ENCODE results near the gene C9orf78.

C9orf78 gene

DNA sequence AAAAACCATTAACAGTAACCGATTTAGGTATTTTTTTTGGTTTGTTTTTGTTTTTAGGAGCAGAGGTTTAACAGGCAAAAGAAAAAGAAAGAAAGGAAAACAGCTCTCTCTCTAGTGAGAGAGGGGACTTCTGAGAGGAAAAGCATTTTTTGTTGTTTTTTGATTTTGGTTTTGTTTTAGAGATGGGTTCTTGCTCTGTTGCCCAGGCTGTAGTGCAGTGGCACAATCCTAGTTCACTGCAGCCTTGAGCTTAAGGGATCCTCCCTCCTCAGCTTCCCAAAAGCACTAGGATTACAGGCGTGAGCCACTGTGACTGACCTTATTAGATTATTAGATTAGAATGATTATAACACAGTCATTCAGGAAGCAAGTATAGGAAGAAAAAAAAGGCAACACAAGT, 10.3 kb upstream of the C9orf78 start:
- no peak for DNase-seq (ENCODE audit: low read depth in 2 of 2)

DNA sequence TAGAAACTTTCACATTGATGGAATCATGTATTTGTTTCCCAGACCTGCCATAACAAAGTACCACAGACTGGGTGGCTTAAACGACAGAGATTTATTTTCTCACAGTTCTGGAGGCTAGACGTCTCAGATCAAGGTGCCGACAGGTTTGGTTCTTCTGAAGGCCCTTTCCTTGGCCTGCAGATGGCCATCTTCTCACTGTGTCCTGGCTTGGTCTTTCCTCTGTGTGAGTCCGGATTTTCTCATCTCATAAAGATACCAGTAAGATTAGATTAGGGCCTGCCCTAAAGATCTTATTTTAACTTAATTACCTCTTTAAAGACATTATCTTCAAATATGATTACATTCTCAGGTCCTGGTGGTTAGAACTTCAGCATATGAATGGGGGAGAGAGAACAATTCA, 6.0 kb upstream of the C9orf78 start:
- DNase-seq (ENCODE audit: low read depth in 2 of 2): no peak

DNA sequence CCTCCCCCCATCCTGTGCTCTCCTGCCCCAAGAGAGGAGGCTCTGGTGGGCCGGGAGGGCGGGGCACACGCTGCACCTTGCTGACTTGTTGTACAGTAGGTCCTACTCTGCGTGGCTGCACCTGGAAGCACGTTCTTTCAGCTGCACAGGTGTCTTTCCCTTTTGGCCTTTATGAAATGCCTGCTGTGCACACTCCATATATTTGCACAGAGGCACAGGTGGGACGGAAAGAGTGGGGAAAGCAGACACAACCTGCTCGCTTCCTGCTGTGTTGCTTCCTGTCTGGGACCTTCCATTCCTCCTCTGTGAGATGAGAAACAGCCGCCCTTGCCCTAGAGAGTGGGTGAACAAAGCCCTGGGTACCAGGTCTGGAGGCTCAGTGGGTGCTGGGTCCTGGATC, 5.0 kb upstream of the C9orf78 start:
- DNase-seq (ENCODE audit: low read depth in 2 of 2): no peak

DNA sequence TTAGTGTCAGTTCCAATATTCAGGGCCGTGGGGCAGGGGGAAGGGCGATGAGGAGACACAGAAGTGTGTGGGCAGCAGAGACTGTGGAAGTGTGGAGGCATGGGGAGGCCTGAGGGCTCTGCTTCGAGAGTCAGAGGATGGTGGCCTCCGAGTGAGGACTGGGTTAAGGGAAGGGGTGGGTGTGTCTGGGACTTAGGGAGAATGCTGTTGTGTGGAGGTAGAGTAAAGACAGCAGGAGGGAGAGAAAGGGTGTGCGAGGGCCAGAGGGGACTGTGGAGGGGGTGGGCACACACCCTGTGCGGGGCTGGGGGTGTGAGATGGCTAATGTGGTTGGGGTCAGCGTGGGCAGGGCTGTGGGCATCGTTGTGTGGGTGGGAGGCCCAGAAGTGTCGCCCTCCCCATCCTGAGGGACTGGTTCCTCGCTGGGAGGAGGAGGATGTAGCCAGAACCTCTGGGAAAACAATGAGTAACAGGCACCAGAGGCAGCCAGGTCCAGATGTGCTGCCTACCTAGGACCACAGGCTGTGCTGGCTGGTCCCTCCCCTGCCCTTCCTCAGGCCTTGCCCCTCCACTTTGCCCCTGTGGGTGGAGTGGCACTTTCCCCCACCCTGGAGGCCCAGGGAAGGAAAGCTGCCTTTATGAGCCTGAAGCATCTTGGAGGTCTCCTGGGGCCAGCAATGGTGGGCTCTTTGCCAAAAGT, 4.4 kb upstream of the C9orf78 start:
- DNase-seq (ENCODE audit: low read depth in 2 of 2): no peak

DNA sequence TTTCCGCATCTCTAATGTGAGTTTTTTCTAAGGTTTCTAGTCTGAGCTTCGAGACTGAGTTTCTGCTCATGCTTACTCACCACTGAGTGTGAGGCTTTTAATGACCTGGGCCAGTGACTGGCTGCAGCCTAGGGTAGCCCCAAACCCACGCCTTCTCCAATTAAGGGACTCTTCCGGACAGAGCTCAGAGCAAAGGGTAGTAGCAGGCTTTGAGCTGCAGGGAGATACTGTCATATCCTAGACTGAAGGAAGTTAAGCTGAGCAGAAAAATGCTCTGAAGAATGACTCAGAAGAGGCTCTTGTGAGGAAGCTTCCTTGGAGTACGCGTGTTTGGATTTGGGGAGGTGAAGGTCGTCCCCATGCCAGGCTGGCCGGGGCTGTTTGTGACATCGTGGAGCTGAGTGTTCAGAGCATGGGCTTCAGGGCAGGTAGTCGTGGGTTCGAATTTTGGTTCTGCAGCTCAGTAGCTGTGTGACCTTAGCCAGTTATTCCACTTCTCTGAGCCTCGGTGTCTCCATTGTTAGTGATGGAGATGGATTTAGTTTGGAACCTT, 3.7 kb upstream of the C9orf78 start:
- no peak for DNase-seq (ENCODE audit: low read depth in 2 of 2)

DNA sequence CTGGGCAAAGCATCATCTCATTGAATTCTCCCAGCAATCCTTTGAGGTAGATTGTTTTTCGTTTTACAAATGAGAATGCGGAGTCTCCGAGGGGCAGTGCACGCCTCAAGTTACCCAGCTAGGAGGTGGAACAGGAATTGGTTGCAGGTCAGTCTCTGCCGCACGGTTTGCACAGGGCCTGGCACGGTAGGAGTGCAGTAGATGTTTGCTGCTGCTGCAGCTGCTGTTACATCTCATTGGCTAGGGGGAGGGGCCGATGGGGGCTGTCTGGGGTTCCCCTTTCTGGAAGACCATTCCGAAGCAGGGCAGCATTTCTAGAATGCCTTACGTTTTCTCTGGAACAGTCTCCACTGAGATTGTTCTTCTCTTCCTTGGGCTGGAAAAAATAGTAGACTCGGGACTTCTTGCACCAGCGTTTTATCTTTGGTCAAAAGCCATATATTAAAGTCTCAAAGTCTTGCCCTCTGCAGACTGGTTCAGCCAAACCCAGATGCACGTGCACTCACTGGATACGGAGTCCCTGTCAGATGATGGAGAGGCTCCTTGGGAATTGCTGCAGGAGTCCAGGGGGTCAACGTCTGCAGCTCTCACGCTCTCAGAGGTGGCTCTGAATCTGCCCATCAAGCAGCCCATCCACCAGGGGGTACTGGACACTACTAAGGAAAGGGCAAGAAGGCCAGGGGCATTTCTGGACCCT, 1.4 kb upstream of the C9orf78 start:
- DNase-seq (ENCODE audit: low read depth in 2 of 2): no peak

DNA sequence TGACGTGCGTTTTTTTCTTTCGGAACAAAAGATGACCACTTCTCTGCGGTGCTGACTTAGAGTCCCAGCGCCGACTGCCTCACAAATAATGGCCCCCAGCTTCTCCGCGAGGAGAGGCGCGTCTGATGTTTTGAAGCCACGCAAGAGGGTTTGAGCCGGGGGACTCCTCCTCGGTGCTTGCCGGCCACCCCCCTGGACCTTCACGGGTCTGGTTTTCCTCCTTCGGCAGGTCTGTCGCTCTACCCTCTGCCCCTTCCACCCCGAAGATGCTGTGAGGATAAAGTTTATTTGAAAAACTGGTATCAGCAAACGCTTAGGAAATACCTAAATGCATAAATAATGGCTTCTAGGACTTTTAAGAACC, 767 bp upstream of the C9orf78 start:
- no peak for DNase-seq (ENCODE audit: low read depth in 2 of 2)

DNA sequence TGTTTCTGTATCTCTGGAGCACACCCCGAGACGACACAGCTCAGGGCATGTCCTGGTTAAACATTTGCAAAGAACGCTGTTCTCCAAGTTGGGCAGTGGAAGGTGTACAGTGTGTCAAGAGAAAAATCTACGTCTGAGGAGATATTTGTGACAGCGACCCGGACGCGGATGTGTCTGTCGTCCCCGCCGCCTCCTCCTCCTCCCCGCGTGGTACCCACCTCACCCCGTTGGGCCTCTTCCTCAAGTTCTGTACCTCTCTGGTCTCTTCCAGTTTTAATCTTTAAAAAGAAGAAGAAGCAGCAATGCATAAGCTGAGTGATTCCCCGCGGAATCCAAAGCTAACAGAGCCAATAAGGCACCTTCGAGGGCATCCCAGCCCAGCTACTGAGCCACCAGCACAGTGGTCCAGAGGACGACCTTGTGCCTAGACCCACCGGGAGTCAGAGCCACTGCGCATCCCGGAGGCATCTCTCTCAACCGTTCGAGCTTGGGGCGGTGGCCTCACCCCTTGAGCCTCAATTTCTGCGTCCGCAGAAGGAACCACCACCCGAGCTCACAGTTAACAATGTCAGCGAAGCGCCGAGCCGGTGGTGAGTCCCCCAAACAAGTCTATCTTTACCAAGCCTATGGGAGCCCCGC, 467 bp downstream of the C9orf78 start:
- no peak for DNase-seq (ENCODE audit: low read depth in 2 of 2)

DNA sequence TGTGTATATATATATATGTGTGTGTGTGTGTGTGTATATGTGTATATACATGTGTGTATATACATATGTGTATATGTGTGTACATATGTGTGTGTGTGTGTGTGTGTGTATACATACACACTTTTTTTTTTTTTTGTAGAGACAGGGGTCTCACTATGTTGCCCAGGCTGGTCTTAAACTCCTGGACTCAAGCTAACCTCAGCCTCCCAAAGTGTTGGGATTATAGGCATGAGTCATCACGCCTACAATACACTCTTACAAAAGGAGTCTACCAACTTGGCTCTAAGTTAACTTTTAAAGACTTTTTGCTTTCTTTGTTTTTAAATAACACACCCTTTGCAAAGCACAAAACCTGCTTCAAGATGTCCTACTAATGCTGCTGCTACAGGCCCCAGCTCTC, 2.1 kb downstream of the C9orf78 start:
- no peak for DNase-seq (ENCODE audit: low read depth in 2 of 2)

DNA sequence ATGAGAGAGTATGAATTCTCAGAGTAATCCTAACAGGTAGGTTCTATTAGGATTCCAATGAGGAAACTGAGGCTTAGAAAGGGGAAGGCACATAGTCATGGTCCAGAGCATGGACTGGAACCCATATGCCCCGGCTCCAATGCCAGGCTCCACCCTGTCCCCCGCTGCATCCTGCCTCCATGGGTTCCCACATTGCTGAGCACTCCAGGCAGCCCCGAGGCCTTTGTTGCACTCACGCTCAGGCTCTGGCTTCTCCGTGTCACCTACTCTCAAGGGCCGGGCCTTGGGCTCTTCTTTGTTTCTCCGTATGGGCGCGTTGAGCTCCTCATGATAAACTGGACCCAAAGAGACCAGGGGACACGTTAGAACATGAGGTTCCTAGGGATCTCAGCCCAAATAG, 6.1 kb downstream of the C9orf78 start:
- no peak for DNase-seq (ENCODE audit: low read depth in 2 of 2)

DNA sequence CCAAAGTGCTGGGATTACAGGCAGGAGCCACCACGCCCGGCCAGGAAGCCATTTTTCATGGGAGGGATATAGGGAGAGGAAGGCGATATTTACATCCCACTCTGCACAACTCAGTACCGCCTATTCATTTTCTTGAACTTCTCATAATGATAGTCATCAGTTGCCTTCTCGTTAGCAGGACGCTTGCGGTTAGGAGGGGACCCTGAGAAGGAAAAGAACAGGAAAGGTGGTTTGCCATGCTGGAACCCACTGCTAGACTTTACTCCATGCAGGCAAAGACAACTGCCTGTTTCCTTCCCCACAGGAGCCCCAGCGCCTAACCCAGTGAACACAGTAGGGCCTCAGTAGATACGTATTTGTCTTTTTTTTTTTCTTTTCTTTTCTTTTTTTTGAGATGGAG, 7.0 kb downstream of the C9orf78 start:
- no peak for DNase-seq (ENCODE audit: low read depth in 2 of 2)

DNA sequence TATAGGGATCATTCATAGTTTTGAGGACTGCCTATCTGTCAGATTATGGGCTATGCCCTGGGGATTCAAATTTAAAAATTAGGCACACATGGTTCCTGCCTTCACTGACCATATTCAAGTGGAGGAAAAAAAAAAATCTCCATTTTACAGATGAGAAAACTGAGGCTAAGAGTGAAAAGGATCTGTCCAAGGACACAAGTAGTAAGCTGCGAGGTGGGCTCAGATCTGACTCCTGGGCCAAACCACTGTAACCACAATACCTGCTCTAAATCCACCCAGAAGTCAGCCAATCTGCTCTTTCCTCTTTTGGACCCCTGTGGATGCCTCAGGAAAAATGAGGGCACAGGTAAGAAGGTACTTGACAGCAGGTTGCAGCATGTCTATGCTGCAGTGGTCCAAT, 8.3 kb downstream of the C9orf78 start:
- no peak for DNase-seq (ENCODE audit: low read depth in 2 of 2)

DNA sequence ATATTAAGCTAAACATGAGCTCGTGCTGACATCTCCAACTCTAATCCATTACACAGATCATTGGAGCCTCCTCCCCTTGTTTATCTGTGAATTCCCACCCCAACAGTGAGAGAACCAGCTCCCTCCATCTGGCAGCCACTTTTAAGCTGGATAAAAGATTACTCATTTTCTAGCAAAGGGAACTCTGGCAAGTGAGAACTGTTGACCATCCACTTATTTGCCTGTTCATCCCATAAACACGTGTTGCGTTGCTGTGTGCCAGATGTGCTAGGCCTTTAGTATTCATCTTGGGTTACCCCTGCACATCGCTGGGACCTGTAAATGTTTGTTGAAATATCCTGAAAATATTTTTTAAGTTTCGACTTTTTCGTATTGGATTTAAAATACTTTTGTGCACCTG, 8.7 kb downstream of the C9orf78 start:
- no peak for DNase-seq (ENCODE audit: low read depth in 2 of 2)

DNA sequence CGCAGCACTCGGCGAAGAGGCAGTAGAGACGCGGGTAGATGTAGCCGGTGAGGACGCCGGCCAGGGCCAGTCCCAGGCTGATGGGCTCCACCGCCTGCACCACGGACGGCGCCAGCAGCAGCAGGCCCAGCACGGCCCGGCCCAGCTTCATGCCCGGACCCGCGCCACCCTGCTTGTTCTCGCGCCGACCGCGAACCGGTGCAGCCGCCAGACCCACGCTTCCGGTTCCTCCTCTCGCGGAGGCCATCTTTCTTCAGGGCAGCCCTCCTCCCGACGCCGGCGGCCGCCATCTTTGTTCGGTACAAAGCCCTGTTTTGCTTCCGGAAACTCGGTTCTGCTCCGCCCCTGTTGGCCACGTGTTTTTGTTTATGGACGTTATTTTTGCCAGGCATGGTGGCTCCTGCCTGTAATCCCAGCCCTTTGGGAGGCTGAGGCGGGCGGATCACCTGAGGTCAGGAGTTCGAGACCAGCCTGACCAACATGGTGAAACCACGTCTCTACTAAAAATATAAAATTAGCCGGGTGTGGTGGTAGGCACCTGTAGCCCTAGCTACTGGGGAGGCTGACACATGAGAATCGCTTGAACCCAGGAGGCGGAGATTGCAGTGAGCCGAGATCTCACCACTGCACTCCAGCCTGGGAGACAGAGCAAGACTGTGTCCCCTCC, 11.0 kb downstream of the C9orf78 start, which contains the start of gene TOR1A:
TOR1A (minus strand) TSS at position 202 of the 667 bp plus-strand sequence; CDS start at position 151, 51 bp downstream.
- DNase-seq (ENCODE audit: low read depth in 2 of 2): peak; percentile 88 to 89

DNA sequence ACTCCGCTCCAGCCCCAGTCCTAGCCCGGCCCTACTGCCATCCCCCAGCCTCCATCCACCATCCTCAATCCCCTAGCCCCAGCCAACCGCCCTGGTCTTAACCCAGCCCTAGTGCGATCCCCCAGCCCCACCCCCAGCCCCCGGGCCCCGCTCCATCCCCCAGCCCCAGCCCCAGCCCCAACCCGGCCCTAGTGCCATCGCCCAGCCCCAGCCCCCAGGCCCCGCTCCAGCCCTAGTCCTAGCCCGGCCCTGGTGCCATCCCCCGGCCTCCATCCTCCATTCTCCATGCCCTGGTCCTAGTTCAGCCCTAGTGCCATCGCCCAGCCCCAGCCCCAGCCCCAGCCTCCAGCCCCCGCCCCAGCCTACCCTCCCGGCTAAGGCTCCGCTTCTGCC, 11.5 kb downstream of the C9orf78 start:
- DNase-seq (ENCODE audit: low read depth in 2 of 2): no peak

DNA sequence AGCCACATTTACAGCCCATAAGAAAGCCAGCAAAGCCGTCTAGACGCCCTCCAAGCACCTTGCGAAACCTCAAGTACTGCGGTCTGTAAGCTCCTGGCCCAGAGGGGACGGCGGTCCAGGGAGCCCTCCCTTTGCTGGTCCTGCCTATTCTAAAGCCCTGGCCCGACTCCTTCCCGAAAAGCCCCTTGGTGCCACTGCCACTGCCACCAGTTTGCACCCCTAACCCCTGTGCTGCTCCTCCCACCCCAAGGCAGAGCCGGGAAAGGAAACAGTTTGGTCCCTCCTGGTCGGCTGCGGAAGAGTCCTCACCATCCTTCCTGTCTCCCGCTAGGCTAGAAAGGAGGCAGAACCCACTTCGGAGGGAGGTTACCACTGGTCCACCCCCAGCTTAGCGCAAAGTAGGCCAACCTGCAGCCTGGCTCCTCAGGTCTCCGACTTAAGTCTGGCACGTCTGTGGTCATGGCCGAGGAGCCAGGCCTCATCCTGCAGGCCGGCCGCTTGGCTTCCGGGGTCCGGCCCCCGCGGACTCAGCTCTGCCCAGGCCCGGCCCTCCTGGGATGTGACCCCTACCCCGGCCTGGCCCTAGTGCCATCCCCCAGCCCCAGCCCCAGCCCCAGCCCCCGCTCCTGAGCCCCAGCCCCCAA, 12.1 kb downstream of the C9orf78 start:
- DNase-seq (ENCODE audit: low read depth in 2 of 2): no peak

DNA sequence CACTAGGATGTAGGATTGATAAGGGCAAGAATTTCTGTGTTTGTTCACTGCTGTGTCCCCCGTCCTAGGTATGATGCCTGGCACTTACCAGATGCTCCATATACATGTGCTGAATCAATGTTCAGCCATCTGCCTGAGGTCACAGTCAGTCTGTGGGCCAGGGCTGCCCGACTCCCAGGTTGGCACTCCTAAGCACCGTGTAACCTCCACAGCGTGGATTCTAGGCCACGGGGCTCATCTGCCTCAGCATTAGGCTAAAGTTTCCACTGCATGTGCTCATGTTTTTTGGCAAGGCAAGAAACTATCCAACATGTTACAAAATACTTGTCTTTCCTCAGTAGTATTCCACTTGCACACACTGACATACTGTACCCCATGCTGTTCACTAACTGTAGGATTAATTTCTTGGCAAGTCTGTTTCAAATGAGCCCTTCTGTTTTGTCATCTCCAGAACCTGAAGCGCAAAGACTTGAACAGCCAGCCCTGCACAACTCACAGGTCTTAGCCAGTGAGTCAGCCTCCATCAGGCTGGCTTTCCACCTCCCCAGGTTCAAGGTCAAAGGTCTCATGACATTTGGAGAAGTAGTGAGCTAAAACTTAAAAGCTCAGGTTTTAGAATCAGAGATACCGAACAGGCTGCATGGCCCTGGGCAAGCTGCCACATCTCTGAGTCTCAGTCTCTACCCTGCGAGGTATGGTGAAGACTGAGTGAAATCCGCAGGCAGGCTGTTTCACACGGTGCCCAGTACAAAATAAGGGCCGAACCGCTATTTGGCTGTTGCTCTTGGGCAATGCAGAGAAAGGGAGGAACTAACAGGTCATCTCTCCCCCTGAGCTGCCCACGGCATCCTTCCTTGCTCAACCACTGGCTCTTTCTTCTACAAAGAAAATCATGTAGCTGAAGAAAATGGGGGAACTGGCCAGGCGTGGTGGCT, 18.3 kb downstream of the C9orf78 start:
- no peak for DNase-seq (ENCODE audit: low read depth in 2 of 2)

DNA sequence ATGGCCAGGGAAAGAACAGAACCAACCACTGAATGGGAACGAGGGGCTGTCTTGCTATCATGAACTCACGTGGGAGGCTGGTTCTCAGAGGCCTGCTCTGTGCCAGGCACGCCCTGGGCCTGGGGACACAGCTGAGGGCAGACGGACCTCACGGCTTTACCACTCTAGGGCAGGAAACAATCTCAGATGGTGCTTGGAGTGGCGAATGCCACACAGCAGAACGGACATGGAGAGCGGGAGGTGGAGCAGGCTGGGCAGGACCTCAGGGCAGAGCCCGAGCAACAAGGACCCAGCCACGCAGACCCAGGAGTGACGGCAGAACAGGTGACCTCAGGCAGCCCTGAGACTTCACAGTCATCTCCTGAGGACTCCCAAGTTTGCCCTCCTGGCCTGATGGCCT, 19.8 kb downstream of the C9orf78 start:
- DNase-seq (ENCODE audit: low read depth in 2 of 2): no peak

DNA sequence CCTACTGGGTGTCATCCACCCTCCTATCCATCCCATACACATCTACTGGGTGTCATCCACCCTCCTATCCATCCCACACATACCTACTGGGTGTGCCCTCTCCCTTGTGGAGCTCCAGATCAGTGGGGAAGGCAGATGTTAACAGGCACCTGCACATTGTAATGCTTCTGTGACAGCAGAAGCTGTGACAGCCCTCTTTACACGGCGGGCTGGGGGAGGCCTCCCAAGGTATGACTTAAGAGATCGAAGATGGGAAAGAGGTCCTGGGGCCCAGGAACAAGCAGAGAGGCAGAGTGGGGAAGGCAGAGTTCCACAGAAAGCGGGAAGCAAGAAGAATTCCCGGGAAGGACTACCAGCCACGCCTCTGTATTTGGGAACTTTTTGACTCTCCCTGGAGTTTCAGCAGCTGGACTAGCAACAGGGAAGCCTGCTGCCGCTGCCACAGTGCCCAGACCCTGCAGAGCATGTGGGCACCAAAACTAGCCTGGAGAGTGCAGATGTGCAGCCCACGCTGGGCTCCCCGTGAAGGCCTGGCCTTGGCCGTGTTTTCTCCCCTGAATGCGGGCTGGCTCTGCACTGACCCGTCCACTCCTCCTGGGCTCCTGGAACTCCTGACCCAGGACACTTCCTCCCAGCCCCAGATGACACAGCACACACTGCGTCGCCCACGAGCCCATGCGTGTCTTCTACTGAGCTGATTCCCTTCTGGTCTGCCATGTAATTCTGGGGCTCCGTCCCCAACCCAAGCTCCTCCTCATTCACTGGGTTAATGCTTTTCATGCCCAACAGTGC, 20.4 kb downstream of the C9orf78 start:
- no peak for DNase-seq (ENCODE audit: low read depth in 2 of 2)

DNA sequence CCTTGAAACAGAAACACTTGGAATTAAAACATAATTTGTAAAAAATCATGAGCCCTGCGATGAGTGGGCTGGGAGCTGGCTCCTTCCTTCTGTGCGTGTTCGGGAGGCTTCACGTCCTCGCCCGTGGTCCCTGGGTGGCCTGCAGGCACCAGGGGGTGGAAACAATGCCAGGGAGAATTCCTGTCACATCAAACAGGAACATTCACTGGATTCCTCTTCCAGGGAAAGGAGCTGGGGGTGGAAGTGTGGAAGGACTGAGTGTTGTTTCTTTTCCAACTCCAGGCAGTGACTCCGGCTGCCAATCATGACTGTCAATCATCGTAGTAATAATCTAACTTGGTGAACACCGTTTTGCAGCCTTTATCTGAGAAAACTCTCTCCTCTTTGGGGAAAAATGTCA, 21.4 kb downstream of the C9orf78 start:
- no peak for DNase-seq (ENCODE audit: low read depth in 2 of 2)

Measured in stimulated activated CD4-positive, alpha-beta T cell treated with anti-CD3 and anti-CD28 coated beads, Interleukin-4, amount 100 ng/mL, for 48 hours (primary cell).